ENCODE results near the gene VPS11.
A peak's percentile ranks its signal among the peaks of the same experiment; 100 is the strongest.

VPS11 gene

DNA sequence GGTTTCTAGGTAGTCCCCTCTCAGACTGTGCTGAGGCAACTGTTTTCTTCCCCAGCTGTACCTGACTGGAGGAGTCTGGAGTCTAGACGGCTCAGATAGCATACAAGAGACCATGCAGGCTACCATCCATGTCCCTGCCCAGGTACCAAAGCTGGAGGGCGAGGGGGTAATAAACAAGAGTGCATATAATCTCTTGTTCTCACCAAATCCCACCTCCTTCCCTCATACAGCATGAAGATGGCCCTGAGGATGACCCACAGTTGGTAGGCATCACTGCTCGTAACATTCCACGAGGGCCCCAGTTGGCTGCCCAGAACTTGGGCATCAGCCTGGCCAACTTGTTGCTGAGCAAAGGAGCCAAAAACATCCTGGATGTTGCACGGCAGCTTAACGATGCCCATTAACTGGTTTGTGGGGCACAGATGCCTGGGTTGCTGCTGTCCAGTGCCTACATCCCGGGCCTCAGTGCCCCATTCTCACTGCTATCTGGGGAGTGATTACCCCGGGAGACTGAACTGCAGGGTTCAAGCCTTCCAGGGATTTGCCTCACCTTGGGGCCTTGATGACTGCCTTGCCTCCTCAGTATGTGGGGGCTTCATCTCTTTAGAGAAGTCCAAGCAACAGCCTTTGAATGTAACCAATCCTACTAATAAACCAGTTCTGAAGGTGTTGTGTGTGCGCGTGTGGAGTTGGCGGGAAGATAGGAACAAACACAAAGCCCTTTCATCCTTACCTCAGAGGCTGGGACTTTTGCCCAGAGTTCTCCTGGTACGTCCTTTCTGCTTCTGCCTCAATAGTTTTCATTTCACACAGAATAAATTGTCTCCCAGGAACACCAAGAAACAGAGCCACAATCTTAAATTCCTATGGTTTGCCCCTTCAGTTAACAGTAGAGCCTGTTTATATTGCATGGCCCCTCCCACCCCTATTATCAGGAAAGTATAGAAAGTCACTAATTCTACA, 25.5 kb downstream of the VPS11 start:
- TF ChIP-seq, protein P1, sequence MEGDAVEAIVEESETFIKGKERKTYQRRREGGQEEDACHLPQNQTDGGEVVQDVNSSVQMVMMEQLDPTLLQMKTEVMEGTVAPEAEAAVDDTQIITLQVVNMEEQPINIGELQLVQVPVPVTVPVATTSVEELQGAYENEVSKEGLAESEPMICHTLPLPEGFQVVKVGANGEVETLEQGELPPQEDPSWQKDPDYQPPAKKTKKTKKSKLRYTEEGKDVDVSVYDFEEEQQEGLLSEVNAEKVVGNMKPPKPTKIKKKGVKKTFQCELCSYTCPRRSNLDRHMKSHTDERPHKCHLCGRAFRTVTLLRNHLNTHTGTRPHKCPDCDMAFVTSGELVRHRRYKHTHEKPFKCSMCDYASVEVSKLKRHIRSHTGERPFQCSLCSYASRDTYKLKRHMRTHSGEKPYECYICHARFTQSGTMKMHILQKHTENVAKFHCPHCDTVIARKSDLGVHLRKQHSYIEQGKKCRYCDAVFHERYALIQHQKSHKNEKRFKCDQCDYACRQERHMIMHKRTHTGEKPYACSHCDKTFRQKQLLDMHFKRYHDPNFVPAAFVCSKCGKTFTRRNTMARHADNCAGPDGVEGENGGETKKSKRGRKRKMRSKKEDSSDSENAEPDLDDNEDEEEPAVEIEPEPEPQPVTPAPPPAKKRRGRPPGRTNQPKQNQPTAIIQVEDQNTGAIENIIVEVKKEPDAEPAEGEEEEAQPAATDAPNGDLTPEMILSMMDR (conservative IDR thresholded peaks at IDR 0.05) = no peak
- TF ChIP-seq ZFX (IDR thresholded peaks at IDR 0.05) = no peak
- H3K27ac ChIP-seq = peak overlapping the region; percentile 98

DNA sequence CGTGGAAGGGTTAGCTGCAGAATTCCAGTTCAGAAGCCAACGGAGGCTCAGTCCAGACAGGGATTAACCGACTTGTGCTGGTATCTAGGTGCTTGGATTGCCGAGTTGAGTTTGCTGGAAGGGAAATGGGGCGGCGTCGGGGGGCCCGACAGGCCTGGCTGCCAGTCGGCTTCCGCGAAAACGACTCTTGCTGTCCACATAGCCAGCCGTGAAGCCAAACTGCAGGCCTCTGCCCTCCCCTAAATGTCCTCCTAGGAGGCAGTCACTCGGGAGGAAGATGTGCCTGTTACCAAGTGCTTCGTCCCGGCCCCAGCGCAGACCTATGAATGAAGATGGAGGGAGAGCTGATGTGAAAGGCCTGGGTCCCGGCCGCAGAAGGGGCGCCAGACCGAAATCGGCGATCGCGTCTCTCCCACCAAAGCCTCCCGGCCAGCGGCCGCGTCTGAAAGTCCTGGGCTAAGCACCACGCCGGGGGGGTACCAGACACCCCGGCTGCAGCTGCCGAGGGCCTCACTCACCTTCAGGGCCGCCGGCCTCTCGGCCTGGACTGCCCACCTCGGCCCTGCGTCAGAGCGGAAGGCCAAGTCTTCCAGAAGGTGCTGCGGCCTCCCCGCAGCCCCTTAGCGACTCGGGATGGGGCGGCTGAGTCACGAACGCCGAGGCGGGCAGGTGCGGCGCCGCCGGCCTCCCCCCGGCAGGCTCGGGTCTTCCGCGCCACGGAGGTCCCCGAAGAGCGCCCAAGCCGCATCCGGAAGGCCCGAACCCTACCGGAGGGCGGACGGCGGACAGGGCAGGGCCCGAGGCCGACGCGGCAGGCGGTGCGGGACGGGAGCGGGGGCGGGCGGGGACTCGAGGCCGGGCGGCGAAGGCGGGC, 26.6 kb downstream of the VPS11 start:
- TF ChIP-seq, protein P1 (conservative IDR thresholded peaks at IDR 0.05) = no peak
- peak; percentile 40; the same call in 1 of the 2 replicates for TF ChIP-seq ZFX (IDR thresholded peaks at IDR 0.05)
- peak overlapping the region; percentile 98 for H3K27ac ChIP-seq

DNA sequence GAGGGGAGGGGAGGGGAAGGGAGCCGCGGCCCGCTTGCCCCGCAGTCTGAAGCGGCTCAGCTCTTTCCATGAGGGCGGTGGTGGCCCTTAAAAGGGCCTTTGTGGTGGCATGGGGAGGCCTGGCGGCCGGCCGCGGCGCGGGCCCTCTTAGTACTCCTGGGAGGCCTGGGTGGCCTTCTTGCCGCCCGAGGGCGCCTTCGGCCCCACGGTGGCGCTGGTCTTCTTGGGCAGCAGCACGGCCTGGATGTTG, 27.1 kb downstream of the VPS11 start:
- TF ChIP-seq ZFX (IDR thresholded peaks at IDR 0.05) = no peak; the same call in 1 of the 2 replicates
- TF ChIP-seq, protein P1 (conservative IDR thresholded peaks at IDR 0.05) = peak; percentile 79
- peak overlapping the region; percentile 98 for H3K27ac ChIP-seq

DNA sequence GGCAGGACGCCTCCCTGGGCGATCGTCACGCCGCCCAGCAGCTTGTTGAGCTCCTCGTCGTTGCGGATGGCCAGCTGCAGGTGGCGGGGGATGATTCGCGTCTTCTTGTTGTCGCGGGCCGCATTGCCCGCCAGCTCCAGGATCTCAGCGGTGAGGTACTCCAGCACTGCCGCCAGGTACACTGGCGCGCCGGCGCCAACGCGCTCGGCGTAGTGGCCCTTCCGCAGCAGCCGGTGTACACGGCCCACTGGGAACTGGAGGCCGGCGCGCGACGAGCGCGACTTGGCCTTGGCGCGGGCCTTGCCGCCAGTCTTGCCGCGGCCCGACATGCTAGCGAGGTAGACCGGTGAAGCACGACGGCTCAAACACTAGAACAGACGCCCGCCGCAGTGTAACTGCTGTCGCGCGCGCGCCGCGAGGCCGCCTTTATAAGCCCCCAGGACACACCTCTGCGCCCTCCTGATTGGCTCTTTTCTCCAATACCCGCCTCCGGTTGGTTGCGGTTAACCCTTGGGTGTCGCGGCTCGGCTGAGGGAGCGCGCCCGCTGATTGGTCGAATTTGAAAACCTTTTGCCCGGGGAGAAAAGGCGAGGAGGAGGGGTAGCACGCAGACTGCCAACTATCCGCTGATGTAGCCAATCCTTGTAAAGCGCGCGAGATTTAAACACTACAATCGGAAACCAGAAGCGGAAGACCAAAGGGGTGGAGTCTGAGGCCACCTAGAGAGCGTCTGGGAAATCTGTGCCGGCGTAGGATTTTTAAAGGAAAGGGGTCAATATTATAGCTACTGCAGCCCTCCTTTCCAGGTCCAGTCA, 27.7 kb downstream of the VPS11 start:
- H3K27ac ChIP-seq = peak overlapping the region; percentile 98
- TF ChIP-seq, protein P1 (conservative IDR thresholded peaks at IDR 0.05) = peak; percentile 59
- peak; percentile 89 for TF ChIP-seq ZFX (IDR thresholded peaks at IDR 0.05)

DNA sequence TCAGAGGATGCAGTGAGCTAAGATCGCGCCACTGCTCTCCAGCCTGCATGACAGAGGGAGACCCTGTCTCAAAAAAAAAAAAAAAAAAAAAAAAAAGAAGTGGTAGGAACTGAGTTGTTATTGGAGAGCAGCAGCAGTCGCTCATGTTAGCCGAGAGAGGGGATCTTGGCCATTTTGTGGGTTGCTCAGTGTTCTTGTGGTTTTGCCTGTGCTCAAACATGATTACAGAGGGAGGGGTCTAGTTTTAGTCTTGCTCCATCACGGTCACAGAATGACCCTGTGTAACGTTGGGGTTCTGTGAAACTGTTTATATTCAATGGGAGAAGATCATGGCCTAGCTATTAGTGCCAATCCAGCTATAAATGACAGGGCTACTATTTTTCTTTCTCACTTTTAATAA, 32.1 kb downstream of the VPS11 start:
- no peak for TF ChIP-seq ZFX (IDR thresholded peaks at IDR 0.05)
- TF ChIP-seq, protein P1 (conservative IDR thresholded peaks at IDR 0.05) = no peak
- H3K27ac ChIP-seq = no peak overlapping the region

DNA sequence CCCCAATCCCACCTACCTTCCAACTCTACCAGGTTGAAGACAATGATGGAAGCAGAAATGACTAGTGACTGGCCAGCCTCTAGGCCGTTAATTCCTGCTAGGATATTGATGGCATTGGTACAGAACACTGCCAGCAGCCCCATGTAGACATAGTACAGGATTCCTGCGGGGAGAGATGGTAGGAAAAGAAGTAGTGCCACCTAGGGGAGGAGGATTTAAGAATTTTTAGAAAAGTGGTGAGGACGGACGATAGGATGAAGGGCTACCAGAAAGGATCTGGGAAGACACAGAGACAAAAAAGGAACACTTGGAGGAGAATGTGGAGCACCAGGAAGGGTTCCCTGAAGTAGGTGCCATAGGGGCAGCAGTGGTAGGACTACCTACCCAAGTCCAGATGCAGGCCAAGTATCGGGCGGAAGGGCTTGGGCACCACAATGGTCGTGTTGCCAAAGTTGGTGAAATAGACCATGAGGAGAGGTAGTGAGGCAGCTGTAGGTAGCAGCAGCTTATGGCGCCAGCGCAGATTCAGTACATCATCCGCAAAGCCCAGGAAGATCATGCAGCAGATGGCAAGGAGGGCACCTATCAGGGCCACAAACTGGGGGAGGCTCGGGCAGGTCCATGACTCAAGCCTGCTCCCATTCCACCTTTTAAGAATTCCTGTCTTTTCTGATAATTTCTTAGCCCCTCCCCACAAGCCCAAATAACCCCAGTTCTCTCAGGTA, 32.8 kb downstream of the VPS11 start:
- H3K27ac ChIP-seq = peak overlapping the region; percentile 93
- TF ChIP-seq ZFX (IDR thresholded peaks at IDR 0.05) = no peak
- TF ChIP-seq, protein P1 (conservative IDR thresholded peaks at IDR 0.05) = peak; percentile 83
